HepG2 (cell line): ENCODE measurements around the gene MPG. TPM values are rescaled to one million over a fixed set of nuclear protein-coding genes. Genes with fewer than 3 reads are reported as not detected.

Source experiments
- ATAC-seq: fragments of 200-7000 bp; cut with Tn5 transposase; 3 replicates; pipeline ENCODE4 v1.9.1; 2020; ENCODE audit warnings: mild to moderate bottlenecking, moderate library complexity
- BruUV-seq: library from RNA; stranded (reverse); fragments of 400-500 nt; replicated peaks from 2 replicates; lab custom pipeline; 2021; lab: Mats Ljungman, UMichigan
- CTCF ChIA-PET: fragments of 300-600 bp; formaldehyde crosslinking; extraction: SDS; loops from one replicate; lab custom pipeline; 2021; ENCODE audit warnings: low total read pairs, inconsistent platforms, low intra/inter-chr PET ratio; lab: Yijun Ruan, JAX
- POLR2A ChIA-PET: fragments of 350-600 bp; sonication (Branson Sonifier 250); formaldehyde crosslinking; loops from one replicate; lab custom pipeline; 2020; ENCODE audit warnings: antibody characterized with exemption, inconsistent platforms; lab: Yijun Ruan, JAX
- DNase-seq: peaks from one replicate; pipeline ENCODE4 v3.0.0-alpha.2; 2015; ENCODE audit warnings: low spot score
- FAIRE-seq: peaks from 3 replicates; lab custom pipeline; 2011; peaks lifted over from hg19 to GRCh38; lab: Jason Lieb, UNC
- H2AFZ ChIP-seq: one replicate; pipeline ENCODE4 v1.6.1; 2011; ENCODE audit warnings: low read length, inconsistent platforms
- H3K27ac ChIP-seq: fragments of 300-600 bp; 3 replicates; pipeline ENCODE4 v1.8.0; 2011; ENCODE audit warnings: mixed run types, mild to moderate bottlenecking, mixed read lengths, low read length, inconsistent platforms; ENCODE audit not compliant: insufficient read depth; ENCODE audit errors: extremely low read length
- H3K27me3 ChIP-seq, 2 experiments: fragments of 200-600 bp in 1 of 2; 2 replicates in 1 of 2; 3 replicates in 1 of 2; pipeline versions ENCODE4 v1.6.0 to v1.8.0; 2011; ENCODE audit warnings: low read length in 2 of 2, mild to moderate bottlenecking in 2 of 2, moderate library complexity in 2 of 2, inconsistent platforms in 1 of 2; ENCODE audit not compliant: insufficient read depth in 2 of 2, control insufficient read depth in 1 of 2
- H3K36me3 ChIP-seq, 2 experiments: fragments of 200-600 bp in 1 of 2; replicated peaks in 1 of 2; 2 replicates in 1 of 2; 3 replicates in 1 of 2; pipeline versions ENCODE4 v1.5.1 to v1.8.0; 2011; ENCODE audit warnings: low read length in 2 of 2, inconsistent platforms in 1 of 2; ENCODE audit not compliant: insufficient read depth in 2 of 2, control insufficient read depth in 1 of 2
- H3K4me1 ChIP-seq: 2 replicates; pipeline ENCODE4 v1.5.1; 2012; ENCODE audit warnings: low read length, inconsistent platforms; ENCODE audit not compliant: insufficient read depth
- H3K4me2 ChIP-seq: 2 replicates; pipeline ENCODE4 v1.6.0; 2011; ENCODE audit warnings: low read depth, low read length, inconsistent platforms
- H3K4me3 ChIP-seq, 3 experiments: fragments of 200-600 bp in 1 of 3; sonication (generic), shearing (Covaris generic) in 1 of 3; replicated peaks in 1 of 3; 2 replicates each; pipeline ENCODE4 v1.5.1; 2011 to 2016; ENCODE audit warnings: low read length in 3 of 3, inconsistent platforms in 2 of 3, low read depth in 2 of 3, mild to moderate bottlenecking in 2 of 3, control low read depth in 1 of 3, mixed read lengths in 1 of 3; ENCODE audit not compliant: insufficient read depth in 1 of 3
- H3K79me2 ChIP-seq: one replicate; pipeline ENCODE4 v1.6.1; 2011; ENCODE audit warnings: low read length, inconsistent platforms; ENCODE audit not compliant: insufficient read depth
- H3K9ac ChIP-seq: 2 replicates; pipeline ENCODE4 v1.6.0; 2011; ENCODE audit warnings: mild to moderate bottlenecking, low read depth, low read length, inconsistent platforms; ENCODE audit not compliant: insufficient read depth
- H3K9me3 ChIP-seq: 2 replicates; pipeline ENCODE4 v1.5.1; 2012; ENCODE audit warnings: mild to moderate bottlenecking, low read length
- H4K20me1 ChIP-seq: 2 replicates; pipeline ENCODE4 v1.6.0; 2011; ENCODE audit warnings: inconsistent platforms, mild to moderate bottlenecking, low read length, moderate library complexity; ENCODE audit not compliant: insufficient read depth
- CENPT ChIP-seq: sonication (generic); formaldehyde crosslinking; IDR thresholded peaks from 2 replicates; pipeline ENCODE4 v1.8.0; 2022; ENCODE audit warnings: low read depth, mild to moderate bottlenecking, moderate library complexity, missing genetic modification reagents
- CHD2 ChIP-seq: IDR thresholded peaks from 2 replicates; pipeline ENCODE4 v1.6.1; 2011; ENCODE audit warnings: low read depth, low read length, improper control_type of control experiment
- FOXA3 ChIP-seq: IDR thresholded peaks from 2 replicates; pipeline ENCODE4 v1.6.1; 2016; ENCODE audit warnings: missing genetic modification reagents, missing compliant biosample characterization
- GABPB1 ChIP-seq: IDR thresholded peaks from 2 replicates; pipeline ENCODE4 v1.6.1; 2016; ENCODE audit warnings: mild to moderate bottlenecking, missing genetic modification reagents, moderate library complexity, missing compliant biosample characterization
- YEATS4 ChIP-seq: sonication (generic); formaldehyde crosslinking; IDR thresholded peaks from 2 replicates; pipeline ENCODE4 v1.4.0; 2020; ENCODE audit warnings: missing genetic modification reagents, borderline replicate concordance
- ZNF441 ChIP-seq: sonication (generic); formaldehyde crosslinking; IDR thresholded peaks from 2 replicates; pipeline ENCODE4 v1.7.0; 2021; ENCODE audit warnings: missing genetic modification reagents, borderline replicate concordance
- ZNF580 ChIP-seq: IDR thresholded peaks from 2 replicates; pipeline ENCODE4 v1.6.1; 2016; ENCODE audit warnings: low read depth, borderline replicate concordance
- ZNF646 ChIP-seq: sonication (generic); formaldehyde crosslinking; IDR thresholded peaks from 2 replicates; pipeline ENCODE4 v1.9.0; 2021; ENCODE audit warnings: mild to moderate bottlenecking, missing genetic modification reagents
- WGBS: methylation state at CpG from one replicate; pipeline ENCODE4 v1.1.6; 2017; ENCODE audit warnings: low lambda C conversion rate; 5-methylcytosine and 5-hydroxymethylcytosine counted together
- in situ Hi-C: cut with HindIII; loops from 2 replicates; pipeline ENCODE4 v1.10.0; 2017; ENCODE audit warnings: low pct_unique_long_range_greater_than_20kb; ENCODE audit not compliant: extremely low pct_ligation_motif_present
- intact Hi-C: fragments of 100-400 bp; cut with micrococcal nuclease; formaldehyde crosslinking; loops from one replicate; pipeline ENCODE4 v1.10.0; 2022; ENCODE audit not compliant: unreplicated experiment
- polyA plus RNA-seq, 8 experiments: library from polyadenylated mRNA; depleted of rRNA in 3 of 8; stranded (reverse) in 7 of 8; unstranded in 1 of 8; fragments of >200 nt; fragmentation: Illumina TruSeq in 4 of 8; extraction: Trizol in 4 of 8; gene quantifications; 2 replicates each; pipeline versions ENCODE4 v1.2.1 to v1.2.3, GENCODE V29; 2011 to 2016; ENCODE audit warnings: low read depth in 4 of 8, missing spikeins in 1 of 8, mixed read lengths in 1 of 8; ENCODE audit not compliant: insufficient read depth in 1 of 8
- total RNA-seq, 5 experiments: library from RNA; depleted of rRNA; stranded (reverse); fragments of >200 nt; fragmentation: Illumina TruSeq; extraction: Trizol; gene quantifications; 2 replicates each; pipeline ENCODE4 v1.2.3, GENCODE V29; 2016; ENCODE audit warnings: low read depth in 1 of 5

Gene MPG
- total and polyA plus RNA-seq, 2 of the 13 experiments (the other 11 are each of a cell fraction or from before 2014, with no cell fraction given): 59.1 to 62.5 TPM

- TF ChIP-seq ZNF646 (no peak), CENPT (CRISPR knock-in tag) (no peak), YEATS4 (CRISPR knock-in tag) (no peak)
These were observed 19.8 kb downstream of the MPG start (continued) for GRCh38 chr16:97822-98221.

- no peak for DNase-seq
- Histone ChIP-seq H3K9me3 (no peaks in the 10 kb centered on the region), H3K4me1 (peaks cover 22% of the 10 kb centered on the region), H3K79me2 (no peaks in the 10 kb centered on the region), H2AFZ (no peak overlapping the region), H3K36me3 (peaks cover 9 to 35% of the 10 kb centered on the region in 2 experiments), H3K9ac (no peak overlapping the region), H3K4me3 (no peak overlapping the region), H3K4me2 (no peak overlapping the region), H3K27ac (no peak overlapping the region), H4K20me1 (no peaks in the 10 kb centered on the region), H3K27me3 (no peaks in the 10 kb centered on the region)
- ATAC-seq: no peak
- ChIA-PET CTCF (no interaction called here), POLR2A (no interaction called here)
- in situ Hi-C loops: no loop called here
- no peak for TF ChIP-seq CHD2
- no peak for TF ChIP-seq FOXA3 (CRISPR knock-in tag)
- TF ChIP-seq GABPB1 (CRISPR knock-in tag): no peak
- TF ChIP-seq ZNF441: no peak
- no peak for TF ChIP-seq ZNF580 (CRISPR knock-in tag)
- no TSS peak for BruUV-seq
- FAIRE-seq: no peak
- 100% methylated on average over 2 of the region's 5 CpGs for WGBS
- intact Hi-C loops: no loop called here
These were observed 23.0 kb downstream of the MPG start for GRCh38 chr16:100989-101388.
